Measurements from ENCODE around the gene ASCL1.

- TF ChIP-seq CTCF (IDR thresholded peaks at IDR 0.05) (no peak), POLR2A (IDR thresholded peaks at IDR 0.05) (no peak)
These were observed 46.2 kb upstream of the ASCL1 start for GRCh38 chr12:102911320-102911719.

All from Peyer's patch (tissue), 4 donors.